Activated CD4-positive, alpha-beta T cell treated with anti-CD3 and anti-CD28 coated beads, Interleukin-2, amount 50 U/mL, for 24 hours (primary cell): ENCODE results near the gene HOXA7.

ENCODE experiments used
- DNase-seq, 2 donors: peaks; one replicate each; pipeline ENCODE4 v3.0.0-alpha.2; 2020; ENCODE audit warnings: low read depth in 1 of 2, low spot score in 1 of 2

The HOXA7 gene

GRCh38 chr7:27171637-27172314 is 15.3 kb upstream of the HOXA7 start:
- no peak for DNase-seq

- no peak for DNase-seq
Observed at GRCh38 chr7:27171325-27171636, 14.8 kb upstream of the HOXA7 start.

GRCh38 chr7:27170426-27171324 is 14.2 kb upstream of the HOXA7 start:
- no peak for DNase-seq

- DNase-seq = no peak
Observed at GRCh38 chr7:27169658-27170425, 13.4 kb upstream of the HOXA7 start.

- DNase-seq = no peak
Observed at GRCh38 chr7:27168265-27168947, 11.9 kb upstream of the HOXA7 start.

GRCh38 chr7:27167916-27168264 is 11.4 kb upstream of the HOXA7 start:
- DNase-seq = no peak

GRCh38 chr7:27166531-27167505 is 10.3 kb upstream of the HOXA7 start:
- DNase-seq = no peak

GRCh38 chr7:27165996-27166530 is 9.6 kb upstream of the HOXA7 start:
- no peak for DNase-seq

GRCh38 chr7:27165089-27165995 is 8.9 kb upstream of the HOXA7 start, which contains the start of gene HOXA9:
HOXA9 (minus strand) TSS chr7:27165537; CDS start chr7:27165457, 80 bp downstream.
- DNase-seq = no peak

- no peak for DNase-seq
Observed at GRCh38 chr7:27164367-27165088, 8.1 kb upstream of the HOXA7 start.

- no peak for DNase-seq
Observed at GRCh38 chr7:27164045-27164366, 7.5 kb upstream of the HOXA7 start.

- no peak for DNase-seq
Observed at GRCh38 chr7:27163288-27164044, 7.0 kb upstream of the HOXA7 start.

- no peak for DNase-seq
Observed at GRCh38 chr7:27162561-27163287, 6.2 kb upstream of the HOXA7 start.

- DNase-seq = no peak
Observed at GRCh38 chr7:27161721-27162560, 5.5 kb upstream of the HOXA7 start.

GRCh38 chr7:27161214-27161720 is 4.8 kb upstream of the HOXA7 start:
- DNase-seq = no peak
